B cell (primary cell): Measurements from ENCODE around the gene OTUD5. TPM values are rescaled to one million over a fixed set of nuclear protein-coding genes. Genes with fewer than 3 reads are reported as not detected.

Experiments used
- ATAC-seq: fragments of 200-7000 bp; cut with Tn5 transposase; one replicate; pipeline ENCODE4 v1.10.0; 2021; ENCODE audit warnings: low read depth, mild to moderate bottlenecking, moderate number of reproducible peaks, moderate library complexity
- CTCF ChIA-PET: fragments of 350-600 bp; sonication (Branson Sonifier 250); formaldehyde crosslinking; loops from one replicate; lab custom pipeline; 2021; ENCODE audit warnings: antibody characterized with exemption, inconsistent platforms; lab: Charles Lee
- POLR2A ChIA-PET: fragments of 350-600 bp; sonication (Branson Sonifier 250); formaldehyde crosslinking; loops from one replicate; lab custom pipeline; 2021; ENCODE audit warnings: antibody characterized with exemption; lab: Charles Lee
- DNase-seq: peaks from one replicate; pipeline ENCODE4 v3.0.0; 2013
- H2AFZ ChIP-seq: 2 replicates; pipeline ENCODE4 v1.6.1; 2012; ENCODE audit warnings: mild to moderate bottlenecking, low read depth, low read length; ENCODE audit not compliant: insufficient read depth, poor library complexity, severe bottlenecking
- H3K27ac ChIP-seq, 2 donors: 1 replicate in 1 of 2; 2 replicates in 1 of 2; pipeline ENCODE4 v1.5.1; 2012 to 2013; ENCODE audit warnings: low read length in 2 of 2, mild to moderate bottlenecking in 2 of 2, moderate library complexity in 1 of 2
- H3K27me3 ChIP-seq, 4 experiments: fragments of 200-600 bp in 1 of 4; sonication (generic) in 1 of 4; replicated peaks in 1 of 4; 1 replicate in 2 of 4; 2 replicates in 2 of 4; pipeline versions ENCODE4 v1.6.1 to v1.7.0; 2013 to 2016; ENCODE audit warnings: low read length in 3 of 4, mild to moderate bottlenecking in 2 of 4, mixed read lengths in 1 of 4, moderate library complexity in 1 of 4; ENCODE audit not compliant: insufficient read depth in 4 of 4, control insufficient read depth in 3 of 4; ENCODE audit errors: control extremely low read depth in 1 of 4
- H3K36me3 ChIP-seq, 2 experiments: replicated peaks in 1 of 2; 1 replicate in 1 of 2; 2 replicates in 1 of 2; pipeline versions ENCODE4 v1.6.1 to v1.7.1; 2013; ENCODE audit warnings: low read length in 1 of 2; ENCODE audit not compliant: insufficient read depth in 2 of 2, control insufficient read depth in 1 of 2; ENCODE audit errors: control extremely low read depth in 1 of 2, extremely low read depth in 1 of 2
- H3K4me1 ChIP-seq, 2 donors: fragments of 200-600 bp in 1 of 2; sonication (generic) in 1 of 2; 1 replicate in 1 of 2; 2 replicates in 1 of 2; pipeline versions ENCODE4 v1.5.1 to v1.6.1; 2013 to 2017; ENCODE audit warnings: low read length in 2 of 2; ENCODE audit not compliant: control insufficient read depth in 2 of 2, insufficient read depth in 2 of 2
- H3K4me2 ChIP-seq: replicated peaks from 2 replicates; pipeline ENCODE3; 2012; ENCODE audit warnings: mild to moderate bottlenecking, low read depth, low read length; ENCODE audit not compliant: poor library complexity, severe bottlenecking
- H3K4me3 ChIP-seq, 5 experiments: fragments of 200-600 bp in 1 of 5; sonication (generic) in 1 of 5; 1 replicate in 3 of 5; 2 replicates in 2 of 5; pipeline versions ENCODE4 v1.5.1 to v1.7.0; 2011 to 2016; ENCODE audit warnings: low read length in 4 of 5, mild to moderate bottlenecking in 4 of 5, low read depth in 2 of 5, control low read depth in 1 of 5, moderate library complexity in 1 of 5; ENCODE audit not compliant: insufficient read depth in 1 of 5; ENCODE audit errors: control extremely low read depth in 1 of 5, extremely low read depth in 1 of 5
- H3K79me2 ChIP-seq: fragments of 200-600 bp; sonication (generic); one replicate; pipeline ENCODE4 v1.6.0; 2016; ENCODE audit warnings: low read length; ENCODE audit not compliant: control insufficient read depth, insufficient read depth
- H3K9ac ChIP-seq: fragments of 200-600 bp; sonication (generic); 2 replicates; pipeline ENCODE4 v1.6.1; 2017; ENCODE audit warnings: mild to moderate bottlenecking, low read length, moderate library complexity
- H3K9me3 ChIP-seq, 3 donors: one replicate each; pipeline versions ENCODE4 v1.6.1 to v1.7.1; 2013; ENCODE audit warnings: low read length in 2 of 3; ENCODE audit not compliant: control insufficient read depth in 2 of 3, insufficient read depth in 1 of 3; ENCODE audit errors: control extremely low read depth in 1 of 3
- H4K20me1 ChIP-seq: 2 replicates; pipeline ENCODE4 v1.6.0; 2012; ENCODE audit warnings: mild to moderate bottlenecking, low read length; ENCODE audit not compliant: insufficient read depth, control insufficient read depth, poor library complexity, severe bottlenecking
- H3K27ac Mint-ChIP-seq: one replicate; pipeline ENCODE4 v1.8.0; 2021; ENCODE audit warnings: mixed read lengths
- H3K27me3 Mint-ChIP-seq: one replicate; pipeline ENCODE4 v1.8.0; 2021; ENCODE audit warnings: mixed read lengths
- H3K4me1 Mint-ChIP-seq: one replicate; pipeline ENCODE4 v1.8.0; 2021; ENCODE audit warnings: mixed read lengths
- H3K4me3 Mint-ChIP-seq: one replicate; pipeline ENCODE4 v1.8.0; 2021; ENCODE audit warnings: mixed read lengths
- H3K9me3 Mint-ChIP-seq: one replicate; pipeline ENCODE4 v1.8.0; 2022; ENCODE audit warnings: mixed read lengths; ENCODE audit not compliant: insufficient read depth
- EZH2 ChIP-seq: IDR thresholded peaks from 2 replicates; pipeline ENCODE4 v1.6.1; 2012; ENCODE audit warnings: borderline replicate concordance, low read depth, mild to moderate bottlenecking, moderate library complexity, low read length; ENCODE audit not compliant: insufficient read depth, poor library complexity, severe bottlenecking
- WGBS: methylation state at CpG from one replicate; pipeline ENCODE4 v1.1.5; 2013; ENCODE audit warnings: missing lambda C conversion rate; ENCODE audit not compliant: insufficient coverage; 5-methylcytosine and 5-hydroxymethylcytosine counted together
- intact Hi-C: fragments of 100-400 bp; cut with micrococcal nuclease; formaldehyde crosslinking; loops from one replicate; pipeline ENCODE4 v1.10.0; 2022
- polyA plus RNA-seq: library from polyadenylated mRNA; depleted of rRNA; stranded (reverse); fragments of >200 nt; gene quantifications from 2 replicates; pipeline ENCODE4 v1.2.3, GENCODE V29; 2012
- total RNA-seq, 2 donors: library from RNA; stranded (reverse); fragments of 120-200 nt in 1 of 2; gene quantifications; 1 replicate in 1 of 2; 2 replicates in 1 of 2; pipeline versions ENCODE4 v1.2.3 to v1.2.4, GENCODE V29; 2013 to 2022
- TF ChIP-seq, protein P1 (sequence below): fragments of 200-600 bp; IDR thresholded peaks from one replicate; pipeline ENCODE4 v1.8.0; 2022; ENCODE audit warnings: antibody characterized with exemption, mild to moderate bottlenecking

The OTUD5 gene
- total and polyA plus RNA-seq, 2 donors (not counting 1 experiment from before 2014, with no cell fraction given): 105 to 116 TPM

DNA sequence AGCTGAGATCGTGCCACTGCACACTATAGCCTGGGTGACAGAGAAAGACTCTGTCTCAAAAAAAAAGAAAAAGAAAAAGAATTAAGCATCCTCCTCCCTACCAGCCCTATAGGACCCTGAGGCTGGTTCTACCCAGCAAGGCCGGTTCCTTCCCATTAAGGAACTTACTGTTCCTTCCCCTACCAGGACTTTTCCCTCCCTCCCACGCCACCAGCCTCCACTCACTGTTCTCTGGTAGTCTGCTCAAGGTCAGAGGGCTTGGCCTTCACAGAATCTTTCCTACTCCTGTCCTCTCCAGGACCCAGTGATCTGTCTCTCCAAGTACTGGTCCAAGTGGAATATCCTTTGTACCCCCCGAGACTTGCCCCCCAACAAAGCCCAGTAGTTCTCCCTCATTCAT is 43.2 kb upstream of the OTUD5 start:
- H3K27ac Mint-ChIP-seq: no peak overlapping the region
- Histone ChIP-seq H3K27ac (peak overlapping the region in 1 of 2 donors; percentile 99), H3K36me3 (peaks cover 0 to 18% of the 10 kb centered on the region in 2 experiments), H3K4me3 (no peak overlapping the region), H3K4me2 (peak overlapping the region; percentile 75), H3K9me3 (no peaks in the 10 kb centered on the region), H3K79me2 (peaks cover 25% of the 10 kb centered on the region), H3K9ac (no peak overlapping the region), H3K27me3 (no peaks in the 10 kb centered on the region), H2AFZ (no peak overlapping the region), H4K20me1 (peaks cover 4% of the 10 kb centered on the region), H3K4me1 (peaks cover 8 to 14% of the 10 kb centered on the region in 2 donors)
- H3K4me1 Mint-ChIP-seq: peaks cover 30% of the 10 kb centered on the region
- DNase-seq (no peak), ATAC-seq (no peak)
- CTCF ChIA-PET: no interaction called here
- 100% methylated on average over 1 of the region's 4 CpGs for WGBS
- no peaks in the 10 kb centered on the region for H3K27me3 Mint-ChIP-seq
- POLR2A ChIA-PET: interaction anchor here (0.7 kb wide), 1 partner anchor 253 kb away, joined by 4 read pairs; no protein-coding TSS in a partner anchor
- intact Hi-C loops: no loop called here
- no peaks in the 10 kb centered on the region for H3K9me3 Mint-ChIP-seq
- H3K4me3 Mint-ChIP-seq: peak overlapping the region; percentile 95
- TF ChIP-seq EZH2: no peak
- TF ChIP-seq, protein P1, sequence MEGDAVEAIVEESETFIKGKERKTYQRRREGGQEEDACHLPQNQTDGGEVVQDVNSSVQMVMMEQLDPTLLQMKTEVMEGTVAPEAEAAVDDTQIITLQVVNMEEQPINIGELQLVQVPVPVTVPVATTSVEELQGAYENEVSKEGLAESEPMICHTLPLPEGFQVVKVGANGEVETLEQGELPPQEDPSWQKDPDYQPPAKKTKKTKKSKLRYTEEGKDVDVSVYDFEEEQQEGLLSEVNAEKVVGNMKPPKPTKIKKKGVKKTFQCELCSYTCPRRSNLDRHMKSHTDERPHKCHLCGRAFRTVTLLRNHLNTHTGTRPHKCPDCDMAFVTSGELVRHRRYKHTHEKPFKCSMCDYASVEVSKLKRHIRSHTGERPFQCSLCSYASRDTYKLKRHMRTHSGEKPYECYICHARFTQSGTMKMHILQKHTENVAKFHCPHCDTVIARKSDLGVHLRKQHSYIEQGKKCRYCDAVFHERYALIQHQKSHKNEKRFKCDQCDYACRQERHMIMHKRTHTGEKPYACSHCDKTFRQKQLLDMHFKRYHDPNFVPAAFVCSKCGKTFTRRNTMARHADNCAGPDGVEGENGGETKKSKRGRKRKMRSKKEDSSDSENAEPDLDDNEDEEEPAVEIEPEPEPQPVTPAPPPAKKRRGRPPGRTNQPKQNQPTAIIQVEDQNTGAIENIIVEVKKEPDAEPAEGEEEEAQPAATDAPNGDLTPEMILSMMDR: no peak

GRCh38 chrX:48999030-48999429 is 41.6 kb upstream of the OTUD5 start:
- TF ChIP-seq EZH2: no peak
- TF ChIP-seq, protein P1: no peak
- POLR2A ChIA-PET: no interaction called here
- Mint-ChIP-seq H3K4me3 (no peak overlapping the region), H3K4me1 (peaks cover 30% of the 10 kb centered on the region), H3K9me3 (no peaks in the 10 kb centered on the region), H3K27ac (no peak overlapping the region), H3K27me3 (no peaks in the 10 kb centered on the region)
- Histone ChIP-seq H3K27ac (no peak overlapping the region), H3K36me3 (peaks cover 0 to 24% of the 10 kb centered on the region in 2 experiments), H3K9ac (no peak overlapping the region), H3K27me3 (no peaks in the 10 kb centered on the region), H3K9me3 (no peaks in the 10 kb centered on the region), H2AFZ (no peak overlapping the region), H3K4me1 (peaks cover 8 to 14% of the 10 kb centered on the region in 2 donors), H3K4me2 (no peak overlapping the region), H3K4me3 (no peak overlapping the region), H3K79me2 (peaks cover 30% of the 10 kb centered on the region), H4K20me1 (peaks cover 4% of the 10 kb centered on the region)
- ATAC-seq (no peak), DNase-seq (no peak)
- CTCF ChIA-PET: no interaction called here
- intact Hi-C loops: no loop called here
- WGBS: 100% methylated on average over 3 of the region's 5 CpGs
